Putamen (tissue), 1 donor: Measurements from ENCODE around the gene GPR68.
A peak's percentile ranks its signal among the peaks of the same experiment; 100 is the strongest.
"Not testable (repeated sequence)": the region's sequence is repeated elsewhere in the genome, so short reads cannot be mapped to it uniquely, and the experiment has no call there.

Experiments
- DNase-seq: peaks from one replicate; pipeline ENCODE4 v3.0.0-alpha.2; 2016; ENCODE audit warnings: low spot score

The GPR68 gene

DNA sequence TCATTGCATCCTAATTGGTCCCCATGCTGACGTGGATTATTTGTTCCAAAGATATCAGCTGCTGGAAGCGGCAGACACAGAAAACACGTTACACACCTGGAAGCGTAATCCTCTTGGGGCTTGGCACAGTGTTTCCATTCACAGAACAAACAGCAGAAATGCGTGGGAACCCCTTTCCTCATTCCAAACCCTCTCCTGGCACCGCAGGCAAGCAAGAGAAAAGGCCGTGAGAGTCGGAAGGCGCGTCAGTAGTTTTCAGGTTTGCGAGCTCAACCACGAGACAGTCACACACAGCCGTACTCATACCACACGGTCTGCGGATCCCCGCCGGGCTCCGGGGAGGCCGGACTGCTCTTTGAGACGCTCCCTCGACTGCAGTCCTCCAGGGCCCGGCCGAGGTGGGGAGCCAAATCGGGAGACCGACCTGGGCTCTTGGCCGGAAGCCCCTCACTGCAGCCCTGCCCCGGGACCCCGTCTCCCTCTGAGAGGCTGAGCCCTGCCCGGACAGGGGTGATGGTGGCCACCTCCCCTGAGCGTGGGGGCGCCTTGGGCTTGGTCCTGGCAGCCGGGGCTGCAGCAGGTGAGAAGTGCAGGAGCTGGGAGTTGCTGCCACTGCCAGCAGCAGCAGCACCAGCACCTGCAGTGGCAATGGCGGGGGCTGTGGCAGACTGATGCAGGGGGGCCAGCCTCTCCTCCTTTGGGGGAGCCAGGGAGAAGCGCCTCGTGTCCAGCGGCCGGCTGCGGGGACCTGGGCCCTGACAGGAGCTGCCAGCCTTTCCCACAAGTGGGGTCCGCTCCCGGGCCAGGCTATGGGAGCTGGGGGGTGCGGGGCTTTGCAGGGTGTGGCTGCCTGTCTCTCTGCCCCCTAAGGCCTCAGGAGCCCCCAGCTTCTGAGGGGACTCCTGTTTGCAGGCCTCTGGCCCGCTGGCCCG is 28.1 kb upstream of the GPR68 start:
- peak; percentile 50 for DNase-seq

DNA sequence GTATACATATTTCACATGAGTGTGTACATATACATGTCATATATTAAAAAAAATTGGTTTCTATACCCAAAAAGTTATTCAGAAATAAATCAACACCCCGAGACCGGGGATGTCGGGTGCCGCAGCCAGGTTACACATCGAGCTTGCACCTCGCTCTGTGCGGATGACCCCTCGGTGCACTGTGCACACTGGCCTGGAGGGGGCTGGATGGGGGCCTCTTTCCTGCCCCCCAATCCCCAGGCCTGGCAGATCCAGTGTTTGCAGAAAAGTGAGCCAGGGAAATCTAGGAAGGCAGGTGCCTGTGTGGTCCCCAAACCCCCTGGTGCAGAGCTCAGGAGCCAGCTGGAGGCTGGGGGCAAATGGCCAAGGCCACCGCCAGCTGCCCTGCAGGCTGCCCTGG is 27.1 kb upstream of the GPR68 start:
- no peak for DNase-seq

DNA sequence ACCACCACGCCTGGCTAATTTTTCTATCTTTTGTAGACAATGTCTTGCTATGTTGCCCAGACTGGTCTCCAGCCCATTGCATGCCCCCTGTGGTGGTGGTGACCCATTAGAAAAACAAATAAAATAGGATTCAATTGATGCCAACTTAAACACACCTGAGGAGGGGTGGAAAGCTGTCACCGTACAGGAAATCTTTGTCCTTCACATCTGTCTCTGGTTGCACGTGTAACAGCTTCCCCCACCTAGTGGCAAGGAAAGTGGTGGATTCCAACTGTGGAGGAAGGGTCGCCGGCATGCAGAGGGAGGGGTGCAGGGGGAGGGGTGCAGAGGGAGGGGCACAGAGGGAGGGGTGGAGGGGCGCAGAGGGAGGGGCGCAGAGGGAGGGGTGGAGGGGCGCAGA is 26.1 kb upstream of the GPR68 start:
- no peak for DNase-seq

DNA sequence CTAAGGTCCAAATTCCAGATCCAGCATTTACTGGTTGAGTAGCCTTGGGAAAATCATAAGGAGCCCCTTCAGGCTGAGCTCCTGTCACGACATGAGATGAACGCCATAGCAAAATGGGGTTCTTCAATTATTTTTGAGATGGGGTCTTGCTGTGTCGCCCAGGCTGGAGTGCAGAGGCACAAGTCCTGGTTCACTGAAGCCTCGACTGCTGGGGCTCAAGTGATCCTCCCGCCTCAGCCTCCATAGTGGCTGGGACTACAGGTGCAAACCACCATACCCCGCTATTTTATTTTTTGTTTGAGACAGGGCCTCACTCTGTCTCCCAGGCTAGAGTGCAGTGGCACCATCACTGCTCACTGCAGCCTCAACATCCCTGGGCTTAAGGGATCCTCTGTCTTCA is 25.7 kb upstream of the GPR68 start:
- DNase-seq, result no peak

DNA sequence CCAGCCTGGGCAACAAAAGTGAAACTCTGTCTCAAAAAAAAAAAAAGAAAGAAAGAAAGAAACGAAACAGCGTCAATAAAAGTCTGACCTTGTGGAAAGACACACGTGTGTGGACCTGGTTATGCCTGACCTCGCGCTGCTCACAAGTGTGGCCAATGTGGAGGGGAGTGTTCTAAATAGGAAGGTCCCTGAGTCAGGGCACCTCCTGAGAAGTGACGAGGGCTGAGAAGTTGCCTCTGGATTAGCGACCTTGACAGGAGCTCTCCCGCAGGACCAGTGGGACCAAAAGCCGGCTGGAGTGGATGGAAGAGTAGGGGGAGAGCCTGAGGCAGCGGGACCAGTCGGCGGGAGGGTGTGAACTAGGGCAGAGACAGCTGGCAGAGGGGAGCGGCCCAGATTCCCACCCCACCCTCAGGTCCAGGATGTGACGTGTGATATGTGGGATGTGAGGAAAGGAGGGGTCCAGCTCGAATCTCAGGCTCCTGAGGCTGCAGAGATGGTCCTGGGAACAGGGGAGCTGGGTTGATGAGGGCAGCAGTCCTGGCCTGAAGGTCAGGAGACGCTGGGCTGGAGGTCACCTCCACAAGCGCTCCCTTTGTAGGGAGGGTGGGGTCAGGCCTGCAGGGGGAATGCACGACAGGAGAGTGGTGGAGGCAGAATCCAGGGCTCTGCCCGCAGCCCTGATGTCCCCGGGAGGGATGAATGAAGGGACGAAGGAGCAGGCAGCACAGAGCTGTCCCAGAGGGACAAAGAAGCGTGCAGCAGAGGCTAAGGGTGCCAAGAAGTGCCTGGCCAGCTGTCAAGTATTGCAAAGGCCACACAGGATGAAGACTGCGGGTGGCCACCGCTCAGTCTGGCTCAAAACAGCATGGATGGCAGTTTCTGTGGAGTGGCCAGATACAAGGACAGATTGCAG is 24.8 kb upstream of the GPR68 start:
- DNase-seq, result no peak

DNA sequence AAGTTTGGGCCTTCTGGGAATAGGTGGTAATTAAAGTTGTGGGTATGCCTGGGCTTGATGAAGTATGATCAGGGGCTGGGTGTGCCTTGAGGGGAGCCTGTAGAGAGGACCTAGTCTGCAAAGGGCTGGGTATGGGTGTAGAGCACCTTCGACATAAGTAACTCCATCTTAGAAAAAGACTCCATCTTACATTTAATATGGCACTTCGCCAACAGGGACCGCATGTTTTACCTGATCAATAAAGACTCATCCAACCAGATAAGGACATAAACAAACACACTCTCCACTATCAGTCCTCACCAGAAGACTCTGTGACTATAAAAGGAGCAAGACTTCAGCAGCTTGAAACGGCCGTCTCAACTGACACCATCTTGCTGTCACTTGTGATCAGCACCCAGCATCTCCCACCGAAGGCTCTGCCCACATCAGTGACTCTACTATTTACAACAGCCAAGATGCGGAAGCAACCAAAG is 23.5 kb upstream of the GPR68 start:
- DNase-seq, result no peak

DNA sequence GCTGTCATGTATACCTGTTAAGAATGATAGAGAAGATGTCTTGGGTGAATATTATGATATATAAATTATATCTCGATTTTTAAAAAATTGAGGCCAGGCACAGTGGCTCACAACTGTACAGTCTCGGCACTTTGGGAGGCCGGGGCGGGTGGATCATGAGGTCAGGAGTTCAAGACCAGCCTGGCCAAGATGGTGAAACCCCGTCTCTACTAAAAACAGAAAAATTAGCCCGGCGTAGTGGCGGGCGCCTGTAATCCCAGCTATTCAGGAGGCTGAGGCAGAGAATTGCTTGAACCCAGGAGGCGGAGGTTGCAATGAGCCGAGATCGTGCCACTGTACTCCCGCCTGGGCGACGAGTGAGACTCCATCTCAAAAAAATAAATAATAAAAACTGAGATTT is 21.8 kb upstream of the GPR68 start:
- not testable (repeated sequence) for DNase-seq

DNA sequence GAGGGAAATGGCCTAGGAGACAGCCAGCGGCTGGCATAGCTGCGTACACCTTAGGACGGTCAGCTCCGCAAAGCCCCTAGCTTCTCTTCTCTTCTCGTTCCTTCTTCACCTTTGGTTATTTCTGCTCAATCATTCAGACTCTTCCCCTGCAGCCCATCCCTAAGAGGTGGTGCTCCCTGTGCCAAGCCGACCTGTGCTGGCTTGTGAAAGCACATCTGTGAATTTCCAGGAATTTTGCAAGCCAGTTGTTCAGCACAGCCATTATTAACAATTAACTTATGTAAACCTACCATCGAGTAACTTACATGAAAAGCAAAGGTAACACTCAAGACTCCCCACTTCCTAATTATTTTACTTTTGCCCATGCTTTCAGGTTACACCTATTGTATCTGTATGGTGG is 20.9 kb upstream of the GPR68 start:
- no peak for DNase-seq

DNA sequence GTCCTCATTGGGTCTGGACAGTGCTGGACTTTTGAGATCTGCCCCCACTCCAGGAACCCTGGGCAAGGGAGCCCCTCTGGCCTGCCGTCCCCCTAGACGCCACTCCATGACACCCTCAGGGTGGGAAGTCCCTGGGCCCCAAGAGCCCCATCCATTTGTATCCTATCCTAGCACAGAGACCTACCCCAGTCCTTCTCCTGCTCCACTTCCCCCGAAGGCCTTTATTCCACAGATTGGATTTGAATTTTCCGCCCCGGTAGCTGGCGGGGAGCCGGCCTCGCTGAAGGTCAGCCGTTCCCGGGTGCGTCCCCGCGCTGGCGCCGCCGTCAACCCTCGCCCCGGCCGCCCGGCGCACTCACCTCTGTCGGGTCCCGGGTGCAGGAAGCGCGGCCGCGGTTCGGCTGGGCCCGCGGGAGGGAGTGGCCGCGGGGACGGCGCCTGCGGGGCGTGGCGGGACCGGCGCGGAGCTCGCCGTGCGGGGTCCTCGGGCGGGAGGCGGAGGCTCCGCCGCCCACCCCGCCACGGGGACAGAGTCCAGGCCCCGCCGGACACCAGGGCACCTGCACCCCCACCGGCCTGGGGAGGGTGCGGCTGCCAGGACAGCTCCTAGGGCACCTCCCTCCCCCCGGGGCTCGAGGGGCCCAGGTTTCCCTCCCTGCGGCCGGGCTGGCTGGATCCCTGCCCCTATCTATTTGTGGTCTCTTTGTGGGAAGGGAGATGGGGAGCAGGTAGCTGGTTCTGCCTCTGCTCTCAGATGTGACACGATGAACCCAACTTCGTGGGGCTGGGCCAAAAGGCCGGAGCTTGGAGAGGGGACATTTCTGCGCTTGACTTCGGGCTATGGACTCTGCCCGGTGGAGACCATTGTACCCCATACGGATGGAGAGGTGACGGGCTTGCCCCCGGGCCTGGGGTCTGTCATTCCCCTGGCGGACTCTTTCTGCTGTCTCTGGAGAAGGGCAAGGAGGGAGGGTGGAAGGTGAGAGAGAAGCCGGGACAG is 19.9 kb upstream of the GPR68 start:
- DNase-seq, result no peak

DNA sequence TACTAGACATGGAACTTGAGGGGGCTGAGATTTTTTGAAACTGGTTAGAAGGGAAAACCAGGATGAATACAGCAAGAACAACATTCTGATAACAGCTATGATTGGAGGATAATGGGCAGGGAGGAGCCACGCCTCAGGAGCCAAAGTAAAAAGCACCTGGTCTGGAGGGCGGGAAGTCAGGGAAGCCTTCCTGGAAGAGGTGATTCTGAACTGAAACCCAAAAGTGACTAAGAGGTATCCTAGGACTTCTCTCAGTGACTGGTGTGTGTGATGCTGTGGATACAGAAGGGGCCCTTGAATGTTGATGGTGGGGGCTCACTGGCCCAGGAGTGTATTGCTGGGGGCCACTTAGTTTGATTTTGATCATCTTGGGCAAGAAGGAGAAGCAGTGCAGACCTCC is 18.8 kb upstream of the GPR68 start:
- DNase-seq, result no peak

DNA sequence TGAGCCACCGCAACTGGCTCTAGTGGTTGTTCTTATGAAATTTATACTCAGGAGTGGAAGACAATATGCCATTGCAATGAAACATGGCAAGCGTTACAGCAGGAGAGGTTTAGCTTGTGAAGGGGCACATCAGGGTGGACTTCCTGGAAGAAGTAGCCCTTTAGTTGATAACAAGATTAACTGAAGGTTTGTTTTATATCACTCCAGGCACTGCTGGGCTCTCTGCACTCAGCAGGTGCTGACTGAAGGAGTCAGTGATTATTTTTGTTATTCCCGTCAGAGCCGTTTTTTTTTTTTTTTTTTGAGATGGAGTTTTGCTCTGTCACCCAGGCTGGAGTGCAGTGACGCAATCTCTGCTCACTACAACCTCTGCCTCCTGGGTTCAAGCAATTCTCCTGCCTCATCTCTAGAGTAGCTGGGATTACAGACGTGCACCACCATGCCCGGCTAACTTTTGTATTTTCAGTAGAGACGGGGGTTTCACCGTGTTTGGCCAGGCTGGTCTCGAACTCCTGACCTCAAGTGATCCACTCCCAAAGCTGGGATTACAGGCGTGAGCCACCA is 17.6 kb upstream of the GPR68 start:
- DNase-seq, result no peak

DNA sequence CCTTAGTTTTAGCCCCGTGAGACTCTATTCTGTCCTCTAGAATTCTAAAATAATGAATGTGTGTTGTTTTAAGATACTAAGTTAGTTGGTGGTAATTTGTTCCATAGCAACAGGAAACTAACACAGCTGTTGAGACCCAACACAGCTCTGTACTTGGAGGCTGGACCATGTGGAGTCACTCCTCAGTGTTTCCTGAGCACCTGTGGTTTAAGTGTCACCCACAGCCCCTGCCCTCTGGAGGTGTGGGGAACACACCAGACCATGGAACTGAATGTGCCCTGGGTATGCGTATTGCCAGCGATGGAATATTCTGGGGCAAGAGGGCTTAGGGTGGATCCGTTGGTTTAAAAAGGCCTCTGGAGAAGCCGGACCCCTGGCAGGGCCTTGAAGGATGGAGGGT is 16.6 kb upstream of the GPR68 start:
- DNase-seq, result no peak

DNA sequence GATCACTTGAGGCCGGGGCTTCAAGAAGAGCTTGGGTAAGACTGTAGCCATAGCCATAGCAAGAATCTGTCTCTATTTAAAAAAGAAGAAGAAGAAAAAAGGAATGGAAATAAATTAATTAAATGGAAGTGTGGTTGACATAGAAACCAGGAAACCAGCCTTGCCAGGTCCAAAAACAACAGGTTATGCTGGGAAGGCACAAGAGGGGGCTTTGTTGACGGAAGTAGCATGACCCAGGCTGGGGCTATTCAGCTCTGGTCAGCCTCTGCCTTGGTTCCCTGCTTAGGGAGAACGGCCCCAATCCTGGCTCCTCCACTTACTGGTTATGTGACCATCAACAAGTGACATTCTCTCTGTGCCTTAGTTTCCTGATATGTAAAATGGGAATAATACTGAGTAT is 14.4 kb upstream of the GPR68 start:
- no peak for DNase-seq

DNA sequence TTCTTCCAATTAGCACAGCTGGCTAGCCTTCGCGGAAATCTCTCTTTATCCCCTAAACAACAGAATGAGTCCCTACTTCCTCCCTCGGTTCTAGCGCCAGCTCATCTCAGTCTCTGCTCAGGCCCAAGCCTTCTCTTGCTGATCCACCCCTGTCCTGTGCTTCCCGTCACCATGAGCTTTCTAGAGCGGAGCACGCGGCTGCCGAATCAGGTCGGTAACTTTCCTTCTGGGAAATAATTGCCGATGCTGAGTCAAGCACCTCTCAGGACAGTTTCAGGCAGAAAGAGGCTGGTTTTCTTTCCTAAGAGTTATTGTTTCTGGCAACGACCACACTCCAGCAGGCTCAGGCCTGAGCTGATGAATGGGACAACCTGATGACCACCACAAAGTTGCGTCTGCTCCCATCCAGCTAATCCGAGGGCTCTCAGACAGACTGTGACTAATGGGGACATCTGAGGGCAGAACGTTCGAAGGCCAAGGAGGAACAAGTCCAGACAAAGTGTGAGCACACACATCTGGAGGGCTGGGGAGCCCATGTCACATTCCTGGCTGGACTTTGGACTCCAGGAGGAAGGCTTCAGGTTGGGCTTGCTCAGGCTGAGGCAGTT is 13.6 kb upstream of the GPR68 start:
- DNase-seq, result peak; percentile 59

DNA sequence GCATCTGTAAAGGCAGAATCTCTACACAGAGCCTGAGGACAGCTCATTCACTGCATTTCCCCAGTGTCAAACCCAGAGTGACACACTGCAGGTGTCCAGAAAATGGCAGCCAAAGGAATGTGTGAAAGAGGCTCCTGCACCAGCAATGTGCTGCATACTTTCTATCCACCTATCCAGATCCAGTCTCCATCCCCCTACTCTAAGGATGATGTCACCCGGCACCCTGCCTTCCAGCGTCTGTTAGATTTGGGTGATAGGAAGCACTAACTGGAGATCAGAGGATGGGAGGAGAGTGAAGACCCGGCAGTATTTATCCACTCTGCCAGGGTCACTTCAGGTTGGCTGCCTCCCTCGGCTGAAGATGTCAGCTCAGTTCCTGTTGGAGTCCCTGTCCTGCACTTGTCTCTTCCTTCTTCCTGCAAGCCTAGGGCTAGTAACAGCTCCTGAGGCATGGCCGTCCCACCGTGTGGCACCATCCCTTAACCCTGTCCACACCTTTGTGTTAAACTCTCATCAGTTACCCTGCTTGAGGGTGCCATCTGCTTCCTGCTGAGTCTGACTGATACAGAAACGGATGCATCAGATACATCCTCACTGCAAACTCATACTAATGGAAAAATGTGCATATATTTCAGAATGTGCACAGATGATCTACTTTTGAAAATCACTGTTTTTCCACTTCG is 13.0 kb upstream of the GPR68 start:
- no peak for DNase-seq

DNA sequence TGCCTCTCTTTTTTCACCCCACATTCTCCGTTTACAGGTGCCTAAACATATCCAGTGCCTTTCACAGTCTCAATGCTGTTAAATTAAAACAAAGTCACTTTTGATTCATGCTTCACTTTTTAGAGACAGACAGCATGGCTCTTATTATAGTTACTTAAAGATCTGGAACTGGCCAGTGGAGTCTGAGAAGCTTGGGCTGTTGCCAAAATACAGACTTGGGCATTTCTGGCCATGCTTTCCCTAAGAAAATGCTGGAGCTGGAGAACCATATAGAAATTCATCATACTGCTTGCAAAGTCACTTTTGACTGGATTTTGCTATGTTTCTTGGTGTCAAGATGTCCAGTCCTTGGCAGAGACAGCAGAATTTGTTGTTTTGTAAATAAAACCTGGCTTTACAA is 12.2 kb upstream of the GPR68 start:
- no peak for DNase-seq

DNA sequence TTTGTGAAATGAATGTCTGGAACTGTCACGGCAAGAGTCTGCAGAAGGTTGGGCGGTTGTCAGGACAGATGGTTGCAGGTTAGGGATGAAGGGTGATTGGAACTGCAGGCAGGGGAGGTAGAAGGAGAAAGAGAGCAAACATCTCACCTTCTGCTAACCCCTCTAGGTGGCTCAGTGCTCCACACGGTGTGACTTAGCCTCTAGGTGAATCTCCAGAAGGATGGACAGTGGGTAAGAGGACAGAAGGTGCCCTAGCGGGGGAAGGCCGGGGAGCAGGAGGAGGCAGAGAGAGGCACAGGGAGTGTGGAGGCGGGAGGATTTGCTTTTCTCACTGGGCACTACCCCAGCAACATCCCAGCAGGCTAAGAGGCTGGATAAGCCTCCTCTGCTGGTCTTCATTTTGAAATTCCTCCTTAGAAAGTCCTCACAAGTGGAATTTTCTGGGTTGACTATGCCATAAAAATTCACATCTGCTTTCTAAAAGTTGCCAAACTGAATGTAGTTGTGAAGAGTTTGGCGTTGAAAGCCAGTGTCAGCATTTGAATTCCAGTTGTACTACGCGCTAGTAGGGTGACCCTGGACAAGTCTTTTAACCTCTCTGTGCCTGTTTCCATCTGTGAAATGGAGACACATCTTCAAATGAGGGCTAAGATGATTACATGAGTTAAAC is 10.7 kb upstream of the GPR68 start:
- DNase-seq, result no peak

DNA sequence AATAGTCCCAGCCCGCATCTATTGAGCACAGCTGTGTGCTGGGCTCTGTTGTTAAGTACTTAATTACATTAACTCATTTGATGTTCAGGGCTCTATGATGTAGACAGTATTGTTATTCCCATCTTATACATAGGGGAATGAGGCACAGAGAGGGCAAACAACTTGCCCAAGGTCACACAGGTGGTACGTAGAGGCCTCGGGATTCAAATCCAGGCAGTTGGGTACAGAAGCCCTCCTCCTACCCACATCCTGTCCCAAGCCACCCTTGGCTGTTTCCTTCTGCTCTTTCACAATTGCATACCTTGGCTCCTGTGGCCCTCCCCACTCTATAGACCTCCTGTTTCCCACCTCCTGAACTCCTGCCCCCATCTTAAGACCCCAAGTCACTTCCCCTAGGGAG is 10.0 kb upstream of the GPR68 start:
- no peak for DNase-seq

DNA sequence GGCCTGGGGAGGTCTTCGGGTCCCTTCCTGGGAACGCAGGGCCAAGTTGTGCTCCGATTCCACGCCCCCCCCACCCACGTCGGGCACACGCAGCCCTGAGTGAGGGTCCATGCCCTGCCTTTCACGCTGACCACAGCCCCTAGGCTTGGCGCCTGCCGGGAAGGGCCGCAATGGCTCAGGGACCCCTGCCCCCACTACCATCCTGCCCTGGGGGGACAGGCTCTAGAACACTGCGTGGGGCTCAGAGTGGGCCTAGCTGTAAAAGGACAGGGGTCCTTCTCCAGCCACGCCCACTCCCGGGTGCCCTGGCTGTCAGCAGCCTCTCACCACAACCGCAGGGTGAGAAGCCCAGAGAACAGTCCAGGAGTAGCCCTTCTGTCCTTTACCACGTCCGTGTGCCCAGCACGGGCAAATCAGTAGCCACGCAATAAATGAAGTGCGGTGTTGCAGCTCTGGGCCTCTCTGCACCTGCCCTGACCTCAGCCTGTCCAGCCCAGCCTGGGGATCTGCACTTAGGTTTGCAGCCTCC is 9.4 kb upstream of the GPR68 start:
- no peak for DNase-seq
